ENCODE results near the gene IMPDH1.
A peak's percentile ranks its signal among the peaks of the same experiment; 100 is the strongest.

The IMPDH1 gene

GRCh38 chr7:128434413-128435326 lies 24.9 kb upstream of the IMPDH1 start:
- no peak for DNase-seq (ENCODE audit: low spot score)

DNA sequence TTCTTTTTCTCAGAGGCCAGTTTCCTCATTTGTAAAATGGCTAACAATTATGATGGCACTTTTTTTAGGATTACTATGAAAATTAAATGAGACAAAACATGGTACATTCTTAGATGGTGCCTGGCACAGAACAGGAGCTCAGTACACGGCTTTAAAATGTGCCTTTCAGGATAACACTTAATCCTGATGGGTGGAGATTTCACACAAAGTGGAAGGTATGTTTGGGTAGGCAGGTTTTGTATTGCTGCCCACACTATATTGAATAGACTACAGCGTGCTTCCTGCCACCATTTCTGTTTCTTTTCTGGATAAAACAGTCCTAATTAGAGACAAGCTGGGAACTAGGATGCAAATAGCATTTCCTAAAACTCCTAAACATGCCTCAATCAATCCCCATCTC lies 22.0 kb upstream of the IMPDH1 start:
- no peak for DNase-seq (ENCODE audit: low spot score)

DNA sequence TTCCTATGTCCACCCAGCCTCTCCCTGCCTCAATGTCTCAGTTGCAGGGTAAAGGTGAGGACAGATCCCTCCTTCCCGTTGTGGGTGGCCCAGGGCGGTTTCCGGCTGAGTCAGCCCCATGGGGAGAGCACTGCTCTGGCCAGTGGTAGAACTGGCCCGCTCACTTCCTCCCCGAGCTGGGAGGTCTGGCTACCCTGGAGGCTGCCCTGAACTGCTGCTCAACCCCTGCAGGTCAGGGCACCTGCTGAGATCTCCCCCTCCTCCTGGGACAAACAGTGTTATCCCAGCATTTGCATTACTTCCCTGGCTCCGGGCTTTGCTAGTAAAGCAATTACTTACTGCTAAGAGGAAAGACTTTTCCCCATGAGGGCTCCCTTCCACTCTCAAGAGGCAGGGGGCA lies 21.4 kb upstream of the IMPDH1 start:
- no peak for DNase-seq (ENCODE audit: low spot score)

GRCh38 chr7:128430207-128430606 lies 20.4 kb upstream of the IMPDH1 start:
- no peak for DNase-seq (ENCODE audit: low spot score)

DNA sequence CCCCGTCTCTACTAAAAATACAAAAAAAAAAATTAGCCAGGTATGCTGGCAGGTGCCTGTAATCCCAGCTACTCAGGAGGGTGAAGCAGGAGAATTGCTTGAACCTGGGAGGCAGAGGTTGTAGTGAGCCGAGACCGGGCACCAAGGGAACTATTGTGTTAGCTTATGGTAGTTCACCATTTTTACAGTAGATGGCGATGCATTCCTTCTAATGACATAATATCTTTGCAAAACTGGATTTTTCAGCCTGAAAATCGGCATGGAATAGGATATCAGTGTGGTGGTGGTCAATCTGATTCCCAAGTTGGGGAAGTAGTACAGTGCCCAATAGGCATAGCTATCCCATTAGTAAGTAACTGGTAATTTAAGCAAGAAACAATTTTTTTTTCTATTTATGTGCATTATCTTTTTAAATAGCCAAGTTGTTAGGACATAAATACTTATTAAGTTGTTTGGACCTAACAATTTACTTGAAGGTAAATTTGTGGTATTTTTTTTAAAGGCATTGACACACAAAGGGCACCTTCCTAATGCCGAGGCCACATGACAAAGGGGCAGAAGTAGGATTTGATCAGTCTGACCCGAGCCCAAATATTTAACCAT lies 17.6 kb upstream of the IMPDH1 start:
- DNase-seq (ENCODE audit: low spot score) = peak; percentile 63

DNA sequence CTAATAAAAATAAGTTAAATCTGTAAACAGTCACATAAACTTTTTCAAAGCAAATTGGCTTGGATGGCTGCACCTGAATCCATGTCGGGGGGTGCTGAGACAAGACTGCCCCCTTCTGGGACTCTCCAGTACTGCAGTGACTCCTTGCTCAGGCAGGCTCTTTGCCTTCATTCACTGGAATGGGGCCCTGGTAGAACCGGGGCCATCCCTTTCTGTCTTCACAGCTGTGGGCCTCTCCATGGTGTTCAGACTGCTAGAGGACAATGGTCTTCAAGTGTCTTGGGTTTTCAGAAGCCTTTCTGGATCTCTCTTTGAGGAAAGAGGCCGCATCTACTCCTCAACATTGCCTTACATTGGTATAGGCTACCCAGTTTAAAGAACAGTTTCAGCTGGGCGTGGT lies 16.1 kb upstream of the IMPDH1 start:
- peak; percentile 85 for DNase-seq (ENCODE audit: low spot score)

DNA sequence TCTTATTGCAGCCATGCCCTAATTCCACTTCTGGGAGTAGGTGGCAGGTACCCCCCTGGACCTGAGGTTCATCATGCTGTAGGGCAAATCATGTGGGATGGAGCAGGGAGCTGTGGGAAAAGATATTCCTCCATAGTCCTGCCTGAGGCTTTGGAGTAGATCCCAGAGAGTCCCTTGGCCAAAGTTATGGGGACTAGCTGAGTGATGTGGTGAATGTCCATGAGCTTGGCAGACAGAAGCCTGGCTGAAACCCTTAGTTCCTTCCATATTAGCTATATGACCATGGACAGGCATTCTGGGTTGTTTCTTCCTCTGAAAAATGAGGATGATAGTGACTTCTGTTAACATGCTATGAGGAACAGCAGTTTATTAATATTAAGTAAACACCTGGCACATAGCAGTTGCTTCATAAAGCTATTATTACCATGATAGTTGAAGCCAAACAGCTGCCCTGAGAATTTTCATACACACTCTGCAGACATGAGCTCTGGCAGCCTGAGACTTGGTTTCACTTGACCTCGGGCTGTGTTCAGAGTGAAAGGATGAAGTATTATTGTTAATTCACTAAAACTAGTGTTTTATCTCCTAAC lies 15.0 kb upstream of the IMPDH1 start:
- no peak for DNase-seq (ENCODE audit: low spot score)

- no peak for DNase-seq (ENCODE audit: low spot score)
Measured at GRCh38 chr7:128422842-128423241, 13.1 kb upstream of the IMPDH1 start.

DNA sequence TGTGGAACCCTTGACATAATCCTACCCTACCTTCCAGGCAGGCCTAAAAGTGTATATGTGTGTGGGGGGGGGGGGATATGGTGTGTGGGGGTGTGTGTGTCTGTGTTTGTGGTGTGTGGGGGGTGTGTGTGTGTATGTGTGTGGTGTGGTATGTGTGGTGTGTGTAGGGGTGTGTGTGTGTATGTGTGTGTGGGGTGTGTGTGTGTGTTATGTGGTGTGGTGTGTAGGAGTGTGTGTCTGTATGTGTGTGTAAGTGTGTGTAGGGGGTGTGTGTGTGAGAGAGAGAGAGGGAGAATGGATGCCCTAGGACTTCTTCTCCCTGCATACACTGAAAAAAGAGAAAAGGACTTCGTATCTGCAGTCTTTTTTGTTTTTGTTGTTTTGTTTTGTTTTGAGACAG lies 12.3 kb upstream of the IMPDH1 start:
- DNase-seq (ENCODE audit: low spot score) = no peak

DNA sequence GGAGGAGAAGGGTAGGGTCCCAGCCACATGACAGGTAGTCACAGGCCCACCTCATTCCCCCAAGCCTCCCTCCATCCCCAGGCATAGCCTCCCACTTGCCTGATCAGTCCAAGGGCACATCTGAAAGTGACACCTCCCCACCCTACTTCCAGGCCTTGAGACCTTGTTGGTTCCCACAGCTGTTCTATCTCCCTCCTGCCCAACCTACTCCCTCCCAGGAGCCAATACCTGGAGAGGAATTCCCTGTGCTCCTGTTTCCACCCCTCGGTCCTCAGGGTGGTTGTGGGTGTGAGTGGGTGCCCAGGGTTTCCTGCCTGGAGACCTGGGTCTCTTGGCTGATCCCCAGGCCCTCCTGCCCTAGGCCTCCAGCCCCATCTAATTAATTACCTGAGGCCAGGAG lies 11.6 kb upstream of the IMPDH1 start:
- no peak for DNase-seq (ENCODE audit: low spot score)

- DNase-seq (ENCODE audit: low spot score) = no peak
Measured at GRCh38 chr7:128420773-128421172, 11.0 kb upstream of the IMPDH1 start.

DNA sequence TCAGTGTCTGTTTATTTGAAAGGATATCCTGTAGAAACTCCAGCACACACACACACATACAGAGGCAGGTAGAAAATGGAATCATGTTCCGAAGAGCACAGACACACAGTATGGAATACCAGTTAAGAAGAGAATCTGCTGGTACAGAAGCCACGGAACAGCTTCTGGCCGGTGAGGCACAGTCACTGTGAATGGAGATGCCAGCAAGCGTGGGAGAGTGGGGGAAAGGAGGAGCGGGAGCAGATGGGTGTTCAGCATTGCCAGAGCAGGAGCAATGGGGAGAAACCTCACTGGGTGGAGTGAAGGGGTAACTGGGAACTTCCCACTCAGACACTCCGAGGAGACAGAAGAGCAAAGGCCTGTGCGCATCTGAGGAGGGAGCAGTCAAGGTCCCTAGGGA lies 9.5 kb upstream of the IMPDH1 start:
- DNase-seq (ENCODE audit: low spot score) = no peak

DNA sequence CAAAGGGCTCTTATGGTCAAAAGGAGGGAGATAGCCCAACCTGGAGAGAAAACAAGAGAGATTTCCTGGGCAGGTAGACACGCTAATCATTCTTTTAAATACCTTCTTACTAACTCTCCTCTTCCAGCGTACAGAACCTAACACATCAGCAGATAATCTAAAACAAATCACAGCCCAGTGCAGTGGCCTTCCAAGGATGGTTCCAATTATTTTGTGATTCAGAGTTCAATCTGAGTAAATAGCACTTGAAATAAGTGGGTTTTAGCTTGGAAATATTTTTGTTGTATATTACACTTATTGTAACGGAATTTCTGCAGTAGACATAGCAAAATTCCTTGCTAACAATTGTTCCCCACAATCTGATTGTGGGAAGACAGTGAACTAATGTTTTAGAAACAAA lies 7.3 kb upstream of the IMPDH1 start:
- DNase-seq (ENCODE audit: low spot score) = no peak

DNA sequence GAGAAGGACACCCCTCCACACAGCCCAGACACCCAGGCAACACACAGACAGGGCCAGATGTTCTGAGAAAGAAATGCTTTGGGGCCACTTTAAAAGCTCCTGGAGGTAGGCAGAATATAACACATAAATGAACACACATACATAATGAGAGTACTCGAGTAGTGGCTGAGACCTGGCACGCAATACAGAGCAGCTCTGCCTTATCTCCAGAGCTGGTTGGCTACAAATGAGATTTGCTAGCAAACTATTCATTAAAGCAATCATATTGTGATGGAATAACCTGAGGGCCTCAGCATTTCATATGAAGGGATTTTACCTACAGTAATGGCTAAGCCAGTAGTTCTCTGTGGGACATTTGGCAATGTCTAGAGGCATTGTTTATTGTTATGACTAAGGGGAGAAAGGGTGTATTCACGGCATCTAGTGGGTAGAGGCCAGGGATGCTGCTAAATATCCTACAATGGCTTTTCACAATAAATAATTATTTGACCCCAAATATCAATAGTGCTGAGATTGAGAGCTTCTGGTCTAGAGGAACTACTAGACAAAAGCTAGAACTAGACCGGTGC lies 5.5 kb upstream of the IMPDH1 start:
- no peak for DNase-seq (ENCODE audit: low spot score)

DNA sequence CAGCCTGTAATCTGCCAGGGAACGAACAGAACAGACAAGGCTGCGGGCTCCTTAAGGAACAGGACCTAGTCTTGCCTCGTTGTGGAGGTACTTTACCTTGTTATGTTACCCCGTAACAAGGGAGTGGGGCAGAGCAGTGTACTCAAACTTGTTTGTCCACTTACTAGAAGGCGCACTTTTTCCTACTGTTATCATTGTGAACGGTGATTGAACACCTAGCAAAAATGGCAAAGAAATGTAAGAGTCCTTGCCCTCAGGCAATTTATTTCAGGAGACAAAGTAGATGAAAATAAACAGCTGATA lies 620 bp upstream of the IMPDH1 start:
- DNase-seq (ENCODE audit: low spot score) = no peak

DNA sequence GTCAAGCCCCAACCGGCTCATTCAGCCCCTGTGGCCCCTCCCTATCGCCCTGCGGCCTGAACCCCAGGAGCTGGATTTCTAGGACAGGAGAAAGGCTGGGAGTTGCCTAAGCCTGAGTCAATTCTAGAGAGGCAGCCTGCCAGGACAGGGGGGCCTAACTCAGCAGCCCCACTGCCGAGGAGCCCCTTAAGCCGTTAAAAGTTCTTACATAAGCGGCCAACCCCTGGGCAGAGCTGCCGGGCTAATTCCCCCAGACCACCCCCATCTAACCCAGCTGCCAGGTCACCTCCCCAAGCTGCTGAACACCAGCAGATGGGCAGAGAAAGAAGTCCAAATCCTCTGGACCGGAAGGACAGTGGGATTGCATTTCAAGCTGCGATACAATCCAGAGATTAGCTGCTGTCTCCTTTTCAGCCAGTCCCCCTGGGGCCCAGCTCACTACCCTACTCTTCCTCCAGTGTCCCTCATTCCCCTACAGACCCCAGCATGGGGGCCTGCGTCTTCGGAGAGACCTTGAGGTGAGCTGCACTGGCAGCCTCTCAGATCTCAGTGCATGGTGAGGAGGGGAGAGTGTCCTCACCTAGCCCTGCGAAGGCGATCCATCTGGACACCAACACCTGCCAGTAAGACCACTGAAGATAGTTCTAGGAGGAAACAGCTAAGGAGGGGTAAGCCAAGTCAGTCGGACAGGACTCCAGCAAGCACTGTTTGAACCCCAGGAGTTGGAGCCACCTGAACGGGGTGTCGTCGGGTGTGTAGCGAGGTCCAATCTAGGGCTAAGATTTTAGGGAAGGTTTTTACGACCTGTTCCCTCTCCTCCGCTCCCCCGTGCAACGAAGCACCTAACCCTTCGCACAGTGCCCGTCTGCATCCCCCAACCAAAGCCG lies 830 bp downstream of the IMPDH1 start:
- DNase-seq (ENCODE audit: low spot score) = peak; percentile 84

DNA sequence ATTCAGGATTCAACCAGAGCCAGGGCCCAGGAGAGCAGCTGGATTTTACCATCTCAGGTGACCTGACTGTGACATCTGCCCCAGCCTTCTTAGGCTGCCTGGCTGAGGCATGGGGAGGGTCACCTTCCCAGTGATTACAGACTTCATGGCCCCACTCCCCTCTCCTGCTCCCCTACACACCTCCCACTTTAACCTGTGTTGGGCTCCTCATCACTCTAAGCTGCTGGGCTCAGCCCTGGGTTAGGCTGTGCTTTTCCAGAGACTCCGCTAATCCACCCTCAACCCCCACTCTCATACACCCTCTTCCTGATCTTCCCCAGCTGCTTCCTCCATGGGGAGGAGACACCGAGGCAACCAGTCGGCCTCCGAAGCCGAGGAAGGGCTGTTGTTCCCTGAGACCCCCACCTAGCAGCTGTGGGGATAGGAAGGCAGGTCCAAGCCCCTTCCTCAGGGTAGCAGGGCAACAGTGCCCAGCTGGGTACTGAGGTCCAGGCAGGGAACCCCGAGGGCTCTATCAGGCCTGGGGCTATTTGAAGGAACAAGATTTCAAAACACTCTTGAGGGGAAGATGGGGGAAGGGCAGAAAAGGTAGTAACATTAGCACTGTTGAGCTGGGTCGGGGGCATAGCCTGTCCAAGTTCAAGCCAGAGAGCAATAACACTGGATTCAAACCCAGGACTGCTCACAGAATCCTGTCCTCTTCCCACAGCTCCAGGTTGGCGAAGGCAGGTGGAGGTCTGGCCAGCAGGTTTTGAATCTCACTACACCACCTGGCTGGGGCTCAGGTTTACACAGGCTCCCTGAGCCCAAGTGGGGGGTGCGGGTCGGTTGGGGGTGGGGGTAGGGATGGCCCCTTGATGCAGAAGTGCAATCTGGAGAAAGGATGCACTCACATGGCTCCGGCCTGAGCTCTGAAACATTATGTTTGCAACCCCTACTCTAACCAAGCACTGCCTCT lies 1.8 kb downstream of the IMPDH1 start:
- peak; percentile 56 for DNase-seq (ENCODE audit: low spot score)

DNA sequence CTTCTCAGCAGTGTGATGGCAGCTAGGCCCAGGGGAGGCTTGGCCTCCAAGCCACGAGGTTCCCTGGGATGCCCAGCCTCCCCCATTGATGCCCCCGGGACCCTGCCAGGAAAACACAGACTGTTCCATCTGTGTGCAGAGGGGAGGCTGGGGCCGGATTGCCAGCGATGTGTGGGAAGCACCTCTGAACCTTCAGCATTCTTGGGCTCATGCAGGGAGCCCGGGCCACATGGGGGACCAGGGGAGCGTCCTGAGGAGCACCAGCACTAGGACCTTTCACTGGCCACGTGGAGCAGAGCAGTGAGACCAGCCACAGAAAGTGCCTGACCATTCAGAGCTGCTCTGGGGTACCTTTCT lies 2.6 kb downstream of the IMPDH1 start:
- no peak for DNase-seq (ENCODE audit: low spot score)

GRCh38 chr7:128406314-128407232 lies 3.2 kb downstream of the IMPDH1 start:
- DNase-seq (ENCODE audit: low spot score) = no peak

Measured in D341Med (cell line).